Astrocyte (in vitro differentiated cells and primary cell): ENCODE results near the gene MYH11.

ENCODE experiments used
- EZH2 ChIP-seq: IDR thresholded peaks from 2 replicates; pipeline ENCODE4 v1.6.1; 2012; ENCODE audit warnings: mild to moderate bottlenecking, low read length, inconsistent platforms; ENCODE audit not compliant: insufficient read depth
- TF ChIP-seq, protein P1 (sequence below): IDR thresholded peaks from 2 replicates; pipeline ENCODE4 v1.5.1; 2011; ENCODE audit warnings: low read depth, mild to moderate bottlenecking, inconsistent platforms, low read length, moderate library complexity; ENCODE audit not compliant: insufficient read depth

GRCh38 chr16:15825750-15826305, 31.0 kb downstream of the MYH11 start:
- TF ChIP-seq, protein P1, sequence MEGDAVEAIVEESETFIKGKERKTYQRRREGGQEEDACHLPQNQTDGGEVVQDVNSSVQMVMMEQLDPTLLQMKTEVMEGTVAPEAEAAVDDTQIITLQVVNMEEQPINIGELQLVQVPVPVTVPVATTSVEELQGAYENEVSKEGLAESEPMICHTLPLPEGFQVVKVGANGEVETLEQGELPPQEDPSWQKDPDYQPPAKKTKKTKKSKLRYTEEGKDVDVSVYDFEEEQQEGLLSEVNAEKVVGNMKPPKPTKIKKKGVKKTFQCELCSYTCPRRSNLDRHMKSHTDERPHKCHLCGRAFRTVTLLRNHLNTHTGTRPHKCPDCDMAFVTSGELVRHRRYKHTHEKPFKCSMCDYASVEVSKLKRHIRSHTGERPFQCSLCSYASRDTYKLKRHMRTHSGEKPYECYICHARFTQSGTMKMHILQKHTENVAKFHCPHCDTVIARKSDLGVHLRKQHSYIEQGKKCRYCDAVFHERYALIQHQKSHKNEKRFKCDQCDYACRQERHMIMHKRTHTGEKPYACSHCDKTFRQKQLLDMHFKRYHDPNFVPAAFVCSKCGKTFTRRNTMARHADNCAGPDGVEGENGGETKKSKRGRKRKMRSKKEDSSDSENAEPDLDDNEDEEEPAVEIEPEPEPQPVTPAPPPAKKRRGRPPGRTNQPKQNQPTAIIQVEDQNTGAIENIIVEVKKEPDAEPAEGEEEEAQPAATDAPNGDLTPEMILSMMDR = no peak
- TF ChIP-seq EZH2 = no peak
